Testis (tissue), 3 donors: Measurements from ENCODE around the gene ID1. TPM values are rescaled to one million over a fixed set of nuclear protein-coding genes. Genes with fewer than 3 reads are reported as not detected.

Source experiments
- DNase-seq: peaks from one replicate; pipeline ENCODE4 v3.0.0-alpha.2; 2019
- H3K27ac ChIP-seq, 2 donors: fragments of 200-600 bp; sonication (generic); one replicate each; pipeline ENCODE4 v1.5.1; 2019
- H3K27me3 ChIP-seq: fragments of 200-600 bp; sonication (generic); one replicate; pipeline ENCODE4 v1.5.1; 2019
- H3K36me3 ChIP-seq: fragments of 200-600 bp; sonication (generic); one replicate; pipeline ENCODE4 v1.5.1; 2017; ENCODE audit warnings: low read depth; ENCODE audit errors: missing control alignments
- H3K4me1 ChIP-seq: fragments of 200-600 bp; sonication (generic); one replicate; pipeline ENCODE4 v1.5.1; 2019
- H3K4me3 ChIP-seq, 2 donors: fragments of 200-600 bp; sonication (generic); one replicate each; pipeline ENCODE4 v1.5.1; 2017 to 2019
- H3K9me3 ChIP-seq: fragments of 200-600 bp; sonication (generic); one replicate; pipeline ENCODE4 v1.5.1; 2017
- POLR2A ChIP-seq: fragments of 450-650 bp; IDR thresholded peaks from one replicate; pipeline ENCODE4 v1.6.1; 2017; ENCODE audit warnings: antibody characterized with exemption, mild to moderate bottlenecking, moderate library complexity
- WGBS, 2 donors: methylation state at CpG; one replicate each; pipeline ENCODE4 v1.1.5; 2018; 5-methylcytosine and 5-hydroxymethylcytosine counted together
- intact Hi-C: fragments of 100-400 bp; cut with DNase I; formaldehyde crosslinking; loops from one replicate; pipeline ENCODE4 v1.15.1; 2023; ENCODE audit warnings: low total_unique reads
- microRNA-seq, 2 donors: library from miRNA; unstranded; fragments of <30 nt; microRNA quantifications; one replicate each; pipeline ENCODE4, GENCODE V29; 2016; ENCODE audit warnings: borderline number of aligned reads in 2 of 2, borderline replicate concordance in 1 of 2
- polyA plus RNA-seq: library from polyadenylated mRNA; stranded (reverse); fragments of 350-450 nt; fragmentation: Illumina TruSeq; extraction: RNeasy Lipid Tissue Mini Kit (QIAGEN cat#74804); gene quantifications from one replicate; pipeline ENCODE4 v1.2.3, GENCODE V29; 2014; ENCODE audit warnings: low read depth, low replicate concordance; ENCODE audit not compliant: insufficient read depth
- small RNA-seq, 2 donors: library from RNA; depleted of rRNA; stranded (forward); fragments of <200 nt; gene quantifications; one replicate each; pipeline ENCODE3, GENCODE V24; 2016
- total RNA-seq, 2 donors: library from RNA; depleted of rRNA; stranded (reverse); fragments of >200 nt; gene quantifications; one replicate each; pipeline ENCODE4 v1.2.3, GENCODE V29; 2016
- TF ChIP-seq, protein P1 (sequence below), 3 experiments: fragments of 450-650 bp in 2 of 3; fragments of 200-600 bp in 1 of 3; sonication (generic) in 1 of 3; IDR thresholded peaks; one replicate each; pipeline ENCODE4 v1.5.1; 2016 to 2019; ENCODE audit warnings: antibody characterized with exemption in 3 of 3, mild to moderate bottlenecking in 2 of 3, moderate library complexity in 1 of 3

ID1 gene
- total and polyA plus RNA-seq, 3 donors from 2014 or later, result 18.7 to 128 (median 124) TPM

- no peaks in the 10 kb centered on the region for H3K9me3 ChIP-seq
- intact Hi-C loops, result no loop called here
- H3K36me3 ChIP-seq, result no peaks in the 10 kb centered on the region
- WGBS, 2 donors, result 73 to 79% methylated on average over 5 of the region's 5 CpGs
- no peak for DNase-seq
- H3K4me1 ChIP-seq, result no peaks in the 10 kb centered on the region
- H3K27ac ChIP-seq, result no peak overlapping the region
- TF ChIP-seq, protein P1, sequence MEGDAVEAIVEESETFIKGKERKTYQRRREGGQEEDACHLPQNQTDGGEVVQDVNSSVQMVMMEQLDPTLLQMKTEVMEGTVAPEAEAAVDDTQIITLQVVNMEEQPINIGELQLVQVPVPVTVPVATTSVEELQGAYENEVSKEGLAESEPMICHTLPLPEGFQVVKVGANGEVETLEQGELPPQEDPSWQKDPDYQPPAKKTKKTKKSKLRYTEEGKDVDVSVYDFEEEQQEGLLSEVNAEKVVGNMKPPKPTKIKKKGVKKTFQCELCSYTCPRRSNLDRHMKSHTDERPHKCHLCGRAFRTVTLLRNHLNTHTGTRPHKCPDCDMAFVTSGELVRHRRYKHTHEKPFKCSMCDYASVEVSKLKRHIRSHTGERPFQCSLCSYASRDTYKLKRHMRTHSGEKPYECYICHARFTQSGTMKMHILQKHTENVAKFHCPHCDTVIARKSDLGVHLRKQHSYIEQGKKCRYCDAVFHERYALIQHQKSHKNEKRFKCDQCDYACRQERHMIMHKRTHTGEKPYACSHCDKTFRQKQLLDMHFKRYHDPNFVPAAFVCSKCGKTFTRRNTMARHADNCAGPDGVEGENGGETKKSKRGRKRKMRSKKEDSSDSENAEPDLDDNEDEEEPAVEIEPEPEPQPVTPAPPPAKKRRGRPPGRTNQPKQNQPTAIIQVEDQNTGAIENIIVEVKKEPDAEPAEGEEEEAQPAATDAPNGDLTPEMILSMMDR (IDR thresholded peaks at IDR 0.05), result no peak
- no peak for TF ChIP-seq POLR2A
- no peak overlapping the region for H3K4me3 ChIP-seq
- H3K27me3 ChIP-seq, result no peaks in the 10 kb centered on the region
Observed at GRCh38 chr20:31654534-31654933, 49.4 kb downstream of the ID1 start.

Small RNA genes within 50 kb of the gene (microRNA-seq; reads per million reads assigned to microRNA genes)
- gene MIR3193, result 0 reads per million in 2 donors

Small RNA genes within 50 kb of the gene (small RNA-seq; reads per million reads assigned to genes)
- 0 reads per million in 2 donors for gene MIR3193

Other genes starting within 250 kb of the ID1 start
- not detected for gene DEFB118, start 236.7 kb upstream of the ID1 start, total RNA-seq
- not detected for gene DEFB118, start 236.7 kb upstream of the ID1 start, polyA plus RNA-seq
- gene DEFB119, start 214.7 kb upstream of the ID1 start, total RNA-seq, result 100 to 1,000 TPM; 549 to 814 TPM
- gene DEFB119, start 214.7 kb upstream of the ID1 start, polyA plus RNA-seq, result 538 TPM
- 1 to 10 TPM in 1 of 2 donors, not detected in 1; 1.2 TPM for gene DEFB121, start 199.1 kb upstream of the ID1 start, total RNA-seq
- gene DEFB121, start 199.1 kb upstream of the ID1 start, polyA plus RNA-seq, result 6.2 TPM
- 100 to 1,000 TPM; 654 to 709 TPM for gene DEFB123, start 164.7 kb upstream of the ID1 start, total RNA-seq
- gene DEFB123, start 164.7 kb upstream of the ID1 start, polyA plus RNA-seq, result 222 TPM
- gene DEFB124, start 130.2 kb upstream of the ID1 start, total RNA-seq, result not detected
- 8.2 TPM for gene DEFB124, start 130.2 kb upstream of the ID1 start, polyA plus RNA-seq
- 1 to 10 TPM; 1.9 to 2.6 TPM for gene REM1, start 130.0 kb upstream of the ID1 start, total RNA-seq
- 3.4 TPM for gene REM1, start 130.0 kb upstream of the ID1 start, polyA plus RNA-seq
- 10 to 100 TPM; 68.7 to 86.7 TPM for gene HM13, start 90.8 kb upstream of the ID1 start, total RNA-seq
- 97.5 TPM for gene HM13, start 90.8 kb upstream of the ID1 start, polyA plus RNA-seq
- gene COX4I2, start 32.6 kb downstream of the ID1 start, total RNA-seq, result 1 to 10 TPM; 6.0 to 6.1 TPM
- 2.2 TPM for gene COX4I2, start 32.6 kb downstream of the ID1 start, polyA plus RNA-seq
- 10 to 100 TPM; 83.0 to 84.7 TPM for gene BCL2L1, start 117.6 kb downstream of the ID1 start, total RNA-seq
- 122 TPM for gene BCL2L1, start 117.6 kb downstream of the ID1 start, polyA plus RNA-seq
- gene TPX2, start 134.0 kb downstream of the ID1 start, total RNA-seq, result 10 to 100 TPM; 39.7 to 52.5 TPM
- 74.6 TPM for gene TPX2, start 134.0 kb downstream of the ID1 start, polyA plus RNA-seq
- gene MYLK2, start 214.1 kb downstream of the ID1 start, total RNA-seq, result 1 to 10 TPM; 1.2 to 1.3 TPM
- 1.6 TPM for gene MYLK2, start 214.1 kb downstream of the ID1 start, polyA plus RNA-seq
- gene FOXS1, start 240.3 kb downstream of the ID1 start, total RNA-seq, result 1 to 10 TPM; 4.3 to 4.4 TPM
- 10.0 TPM for gene FOXS1, start 240.3 kb downstream of the ID1 start, polyA plus RNA-seq